ENCODE measurements around the gene BTRC. TPM values are rescaled to one million over a fixed set of nuclear protein-coding genes. Genes with fewer than 3 reads are reported as not detected.

The BTRC gene
- polyA plus RNA-seq, 3 donors = 2.8 to 4.3 (median 3.1) TPM

DNA sequence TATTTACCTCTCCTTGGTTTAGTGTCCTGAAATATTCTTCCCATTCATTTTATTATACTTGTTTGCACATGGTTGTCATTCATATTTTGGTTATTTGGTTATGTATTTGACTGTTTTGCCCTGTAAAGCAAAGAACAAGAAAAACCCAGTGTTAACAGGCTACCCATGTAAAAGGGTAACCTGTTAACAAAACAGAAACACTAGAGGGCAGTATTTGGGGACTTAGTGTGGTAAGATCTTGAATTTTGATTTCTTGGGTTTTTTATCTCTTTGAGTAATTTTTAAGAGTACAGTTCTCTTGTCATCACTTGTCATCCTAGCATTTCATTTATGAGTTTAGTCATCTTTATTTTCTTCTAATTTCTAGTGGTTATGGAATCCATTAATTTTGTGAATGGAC, 182.8 kb downstream of the BTRC start:
- Histone ChIP-seq H3K9me3 (replicated peaks in 1 of 2; ENCODE audit: control insufficient read depth in 1 of 2, insufficient read depth in 1 of 2, low read length in 2 of 2) (no peaks in the 10 kb centered on the region), H3K4me2 (replicated peaks; ENCODE audit: extremely low read depth, low read length, poor library complexity, severe bottlenecking) (no peak overlapping the region), H3K36me3 (replicated peaks in 1 of 2; ENCODE audit: control insufficient read depth in 1 of 2, insufficient read depth in 2 of 2, low read length in 2 of 2) (peaks cover 14 to 55% of the 10 kb centered on the region in 2 donors), H4K20me1 (ENCODE audit: insufficient read depth, low read length) (no peaks in the 10 kb centered on the region), H2AFZ (ENCODE audit: insufficient read depth, low read depth, low read length, poor library complexity, severe bottlenecking) (no peak overlapping the region), H3K79me2 (ENCODE audit: insufficient read depth, low read length) (no peaks in the 10 kb centered on the region), H3K4me1 (ENCODE audit: control insufficient read depth in 1 of 2, insufficient read depth in 2 of 2, low read length in 2 of 2) (no peaks in the 10 kb centered on the region), H3K27me3 (ENCODE audit: control insufficient read depth in 2 of 2, insufficient read depth in 2 of 2, low read length in 2 of 2) (no peaks in the 10 kb centered on the region), H3K27ac (ENCODE audit: low read depth in 1 of 2, low read length in 2 of 2) (no peak overlapping the region), H3K4me3 (replicated peaks in 1 of 3; ENCODE audit: low read depth in 2 of 3, low read length in 3 of 3) (no peak overlapping the region), H3K9ac (ENCODE audit: insufficient read depth, low read length, poor library complexity, severe bottlenecking) (no peak overlapping the region)
- Mint-ChIP-seq H3K27me3 (ENCODE audit: low read depth in 3 of 3) (no peaks in the 10 kb centered on the region), H3K9me3 (no peaks in the 10 kb centered on the region), H3K27ac (no peak overlapping the region), H3K4me1 (no peaks in the 10 kb centered on the region), H3K4me3 (no peak overlapping the region), H3K36me3 (peaks cover 50 to 54% of the 10 kb centered on the region in 2 donors)
- TF ChIP-seq CTCF (IDR thresholded peaks at IDR 0.05) = peak; percentile 54
- intact Hi-C loops (cut with micrococcal nuclease) = no loop called here
- DNase-seq = peak in 1 of 3 donors; percentile 37

DNA sequence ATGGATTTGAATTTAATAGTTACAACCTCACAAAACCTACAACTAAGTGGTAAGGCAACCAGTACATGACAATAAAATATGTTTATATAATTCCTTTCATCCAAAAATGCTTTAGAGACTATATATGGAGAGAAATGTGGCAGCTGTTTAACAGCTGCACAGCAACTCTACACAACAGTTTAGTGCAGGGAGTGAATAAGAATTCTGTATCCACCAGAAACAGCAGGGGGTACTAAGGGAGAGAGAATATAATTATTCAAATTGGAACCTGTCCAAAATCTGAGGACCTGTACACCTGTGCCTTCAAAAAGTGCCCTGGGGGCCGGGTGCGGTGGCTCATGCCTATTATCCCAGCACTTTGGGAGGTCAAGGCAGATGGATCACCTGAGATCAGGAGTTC, 184.5 kb downstream of the BTRC start:
- peaks cover 12 to 40% of the 10 kb centered on the region in 2 donors for H3K36me3 ChIP-seq (replicated peaks in 1 of 2; ENCODE audit: control insufficient read depth in 1 of 2, insufficient read depth in 2 of 2, low read length in 2 of 2)
- no peaks in the 10 kb centered on the region for H3K4me1 ChIP-seq (ENCODE audit: control insufficient read depth in 1 of 2, insufficient read depth in 2 of 2, low read length in 2 of 2)
- intact Hi-C loops (cut with micrococcal nuclease) = no loop called here
- H2AFZ ChIP-seq (ENCODE audit: insufficient read depth, low read depth, low read length, poor library complexity, severe bottlenecking) = no peak overlapping the region
- H3K9me3 ChIP-seq (replicated peaks in 1 of 2; ENCODE audit: control insufficient read depth in 1 of 2, insufficient read depth in 1 of 2, low read length in 2 of 2) = no peaks in the 10 kb centered on the region
- H3K27me3 ChIP-seq (ENCODE audit: control insufficient read depth in 2 of 2, insufficient read depth in 2 of 2, low read length in 2 of 2) = no peaks in the 10 kb centered on the region
- H3K79me2 ChIP-seq (ENCODE audit: insufficient read depth, low read length) = no peaks in the 10 kb centered on the region
- no peak overlapping the region for H3K4me2 ChIP-seq (replicated peaks; ENCODE audit: extremely low read depth, low read length, poor library complexity, severe bottlenecking)
- Mint-ChIP-seq H3K27ac (no peak overlapping the region), H3K36me3 (peaks cover 41 to 45% of the 10 kb centered on the region in 2 donors), H3K4me3 (no peak overlapping the region), H3K4me1 (no peaks in the 10 kb centered on the region), H3K27me3 (ENCODE audit: low read depth in 3 of 3) (no peaks in the 10 kb centered on the region), H3K9me3 (no peaks in the 10 kb centered on the region)
- H3K4me3 ChIP-seq (replicated peaks in 1 of 3; ENCODE audit: low read depth in 2 of 3, low read length in 3 of 3) = no peak overlapping the region
- DNase-seq = no peak
- H3K9ac ChIP-seq (ENCODE audit: insufficient read depth, low read length, poor library complexity, severe bottlenecking) = no peak overlapping the region
- WGBS (ENCODE audit: insufficient coverage) = 92% methylated on average over 2 of the region's 2 CpGs
- no peak for TF ChIP-seq CTCF (IDR thresholded peaks at IDR 0.05)
- H4K20me1 ChIP-seq (ENCODE audit: insufficient read depth, low read length) = no peaks in the 10 kb centered on the region
- no peak overlapping the region for H3K27ac ChIP-seq (ENCODE audit: low read depth in 1 of 2, low read length in 2 of 2)
